ENCODE data around the gene HASPIN.
"Not testable (repeated sequence)": the region's sequence is repeated elsewhere in the genome, so short reads cannot be mapped to it uniquely, and the experiment has no call there.

GRCh38 chr17:3734911-3735276 lies 11.2 kb downstream of the HASPIN start:
- not testable (repeated sequence) for TF ChIP-seq CTCF (IDR thresholded peaks at IDR 0.05; ENCODE audit: borderline replicate concordance, extremely low read depth, low read length, poor library complexity, severe bottlenecking); EZH2 (IDR thresholded peaks at IDR 0.05; ENCODE audit: borderline replicate concordance, low read depth, low read length, severe bottlenecking)
